Measurements from ENCODE around the gene PLOD2.
A peak's percentile ranks its signal among the peaks of the same experiment; 100 is the strongest.

The PLOD2 gene

DNA sequence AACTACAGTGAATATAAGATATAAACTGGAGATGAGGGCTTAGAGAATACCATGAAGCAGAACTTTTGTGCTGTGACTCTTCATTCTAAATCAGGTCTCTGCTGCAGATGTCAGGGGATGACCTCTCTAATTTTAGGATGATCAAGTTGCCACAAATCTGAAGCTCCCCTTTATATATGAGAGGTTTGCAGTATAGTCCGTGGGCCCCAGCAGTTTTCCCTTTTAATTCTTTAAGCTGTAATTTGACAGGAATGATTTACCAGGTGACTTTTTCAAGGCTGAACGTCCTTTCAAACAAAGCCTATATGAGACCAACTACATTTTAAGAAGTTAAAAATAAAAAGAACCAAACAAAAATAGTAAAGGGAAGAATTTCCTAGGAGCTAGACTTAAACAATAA, 4.9 kb upstream of the PLOD2 start:
- DNase-seq: no peak

DNA sequence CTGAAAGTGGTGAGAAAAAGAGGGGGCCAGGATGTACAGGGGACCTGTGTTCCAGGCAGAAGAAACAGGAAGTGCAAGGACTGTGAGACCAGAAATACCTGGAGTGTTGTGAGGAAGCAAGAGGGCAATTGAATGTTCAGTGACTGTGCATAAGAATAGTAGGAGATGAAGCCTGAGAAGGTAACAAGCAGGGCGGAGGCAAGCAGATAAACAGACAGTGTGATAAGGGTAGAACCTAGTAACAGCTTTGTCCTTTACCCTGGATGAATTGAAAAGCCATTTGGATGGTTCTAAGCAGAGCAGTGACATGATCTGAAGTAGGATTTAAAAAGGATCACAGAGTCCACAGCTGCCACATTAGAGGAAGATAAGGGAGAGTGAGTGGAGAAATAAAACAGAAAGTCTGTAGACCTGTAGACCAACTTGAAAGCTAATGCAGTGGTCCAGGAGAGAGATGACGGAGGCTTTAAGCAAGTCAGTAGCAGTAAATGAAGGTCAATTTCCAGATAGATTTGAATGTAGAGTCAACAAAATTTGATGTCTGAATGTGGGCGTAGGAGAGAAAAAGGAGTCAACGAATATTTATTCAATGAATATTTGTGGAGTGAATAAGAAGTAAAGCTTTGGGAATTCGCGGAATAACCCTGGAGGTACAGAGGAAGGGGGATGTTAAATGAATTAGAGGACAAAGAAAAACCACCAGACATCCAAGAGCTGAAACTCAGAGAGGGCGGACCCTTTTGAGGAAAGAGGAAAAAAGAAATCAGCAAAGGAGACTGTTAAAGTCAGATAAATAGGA, 4.2 kb upstream of the PLOD2 start:
- no peak for DNase-seq

DNA sequence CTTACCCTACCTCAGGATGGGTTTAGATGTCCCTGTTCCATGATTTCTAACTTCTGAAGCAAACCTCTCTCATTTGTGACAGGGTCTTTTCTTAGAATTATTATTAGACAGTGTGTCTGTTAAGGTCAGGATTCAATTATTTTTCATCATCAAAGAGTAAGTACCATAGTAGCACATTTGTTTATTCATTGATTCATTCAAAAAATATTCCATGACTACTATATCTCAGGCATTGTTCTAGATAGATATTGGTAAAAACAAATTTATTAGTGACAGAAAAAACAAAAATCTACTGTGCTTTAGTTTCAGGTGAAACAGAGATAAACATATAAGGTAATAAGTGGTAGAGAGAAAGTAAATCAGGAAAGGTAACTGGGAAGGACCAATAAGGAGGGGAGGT, 3.5 kb upstream of the PLOD2 start:
- DNase-seq: no peak

DNA sequence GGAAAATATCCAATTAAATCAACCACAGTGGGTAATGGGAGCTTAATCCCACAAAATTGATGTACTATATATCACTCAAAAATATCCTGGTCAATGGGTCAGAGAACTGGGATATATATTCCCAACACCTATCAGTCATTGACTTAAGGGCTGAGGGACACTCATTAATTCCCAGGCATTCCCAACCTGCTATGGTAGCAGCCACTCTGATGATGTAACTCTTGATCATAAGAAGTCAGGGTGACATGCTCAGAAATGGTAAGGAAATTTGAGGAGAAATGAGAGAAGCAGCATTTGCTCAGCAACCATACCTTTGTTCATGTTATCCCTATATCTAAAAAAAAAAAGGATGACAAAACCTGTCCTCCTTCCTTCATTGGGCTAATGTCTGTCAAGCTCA, 3.1 kb upstream of the PLOD2 start:
- DNase-seq: no peak

DNA sequence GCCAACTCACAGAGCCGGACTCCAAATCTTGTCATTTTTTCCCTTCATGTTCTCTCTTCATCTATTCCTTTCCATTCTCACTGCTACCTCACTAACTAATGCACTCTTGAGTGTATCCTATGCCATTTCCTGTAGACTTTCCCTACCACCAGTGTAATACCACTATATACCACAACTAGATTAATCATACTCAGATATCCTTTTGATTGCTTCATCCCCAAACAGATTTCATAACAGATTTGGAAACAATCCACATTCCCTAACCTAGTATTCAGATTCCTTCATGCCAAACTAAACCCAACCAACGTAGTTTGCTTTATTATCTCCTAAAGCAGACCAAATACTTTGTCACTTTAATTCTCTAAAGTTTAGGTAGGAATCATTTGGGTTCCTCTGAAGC, 2.6 kb upstream of the PLOD2 start:
- no peak for DNase-seq

DNA sequence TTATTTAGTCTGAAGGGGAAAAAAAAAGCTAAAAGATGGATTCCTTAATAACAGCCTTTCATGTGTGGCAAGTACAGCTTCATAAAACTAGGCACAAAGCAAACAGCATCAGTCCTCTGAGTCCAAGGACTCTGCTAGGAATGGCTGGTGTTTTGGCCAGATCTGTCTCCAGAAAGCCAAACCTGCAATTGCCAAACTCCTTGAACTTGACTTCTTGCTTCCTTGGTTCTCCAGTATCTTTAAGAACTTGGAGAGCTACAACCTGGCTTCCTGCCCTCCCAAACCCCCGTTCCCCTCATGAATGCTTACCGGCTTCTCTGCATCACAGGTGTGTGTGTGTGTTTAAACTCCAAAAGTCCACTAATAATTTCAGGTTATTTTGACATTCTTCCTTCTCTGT, 1.6 kb upstream of the PLOD2 start:
- DNase-seq: no peak

DNA sequence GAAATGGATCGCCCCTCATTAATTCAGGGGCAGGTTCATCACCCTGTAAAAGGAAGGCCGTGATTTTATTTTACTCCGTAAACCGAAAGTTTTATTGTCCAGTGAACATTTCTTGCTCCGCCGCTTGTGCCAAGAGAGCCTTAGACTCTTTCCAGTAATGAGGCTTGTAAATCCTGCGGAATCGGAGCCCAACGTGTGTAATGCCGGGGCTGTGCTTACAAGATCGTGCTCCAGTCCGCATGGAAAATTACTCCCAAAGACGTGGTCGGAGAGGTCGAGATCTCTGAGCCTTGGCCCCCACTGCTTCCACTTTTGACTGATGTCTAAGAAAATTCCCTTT, 649 bp upstream of the PLOD2 start:
- DNase-seq: no peak

DNA sequence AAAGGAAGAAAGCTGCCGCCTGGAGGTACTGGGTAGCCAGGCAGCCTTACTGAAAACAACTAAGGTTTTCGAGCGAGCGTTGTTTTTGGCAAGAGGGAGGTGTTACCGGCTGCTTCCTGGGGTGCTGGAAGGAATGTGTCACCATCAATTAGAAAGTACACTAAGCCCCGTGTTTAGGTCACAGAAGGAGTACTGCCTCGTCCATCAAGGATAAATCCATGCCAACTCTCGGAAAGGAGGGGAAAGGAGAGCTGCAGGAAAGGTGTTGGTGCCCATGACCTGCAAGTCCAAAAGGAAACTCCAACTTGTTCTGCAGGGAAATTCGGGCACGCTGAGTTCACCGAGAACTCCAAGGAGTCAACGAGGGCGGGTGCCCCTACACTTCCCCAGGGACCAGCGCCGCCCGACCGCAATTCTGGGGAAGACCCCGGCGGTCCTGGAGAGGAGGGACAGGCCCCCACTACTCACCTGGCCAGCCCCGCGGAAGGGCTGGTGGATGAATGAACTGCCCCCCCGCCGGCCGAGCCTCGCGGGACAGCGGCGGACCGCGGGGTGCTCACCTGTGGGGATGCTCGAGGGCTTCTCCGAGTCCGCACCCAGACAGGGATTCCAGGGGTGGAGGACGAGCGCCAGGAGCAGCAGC, 542 bp downstream of the PLOD2 start:
- peak; percentile 19 to 39 for DNase-seq

DNA sequence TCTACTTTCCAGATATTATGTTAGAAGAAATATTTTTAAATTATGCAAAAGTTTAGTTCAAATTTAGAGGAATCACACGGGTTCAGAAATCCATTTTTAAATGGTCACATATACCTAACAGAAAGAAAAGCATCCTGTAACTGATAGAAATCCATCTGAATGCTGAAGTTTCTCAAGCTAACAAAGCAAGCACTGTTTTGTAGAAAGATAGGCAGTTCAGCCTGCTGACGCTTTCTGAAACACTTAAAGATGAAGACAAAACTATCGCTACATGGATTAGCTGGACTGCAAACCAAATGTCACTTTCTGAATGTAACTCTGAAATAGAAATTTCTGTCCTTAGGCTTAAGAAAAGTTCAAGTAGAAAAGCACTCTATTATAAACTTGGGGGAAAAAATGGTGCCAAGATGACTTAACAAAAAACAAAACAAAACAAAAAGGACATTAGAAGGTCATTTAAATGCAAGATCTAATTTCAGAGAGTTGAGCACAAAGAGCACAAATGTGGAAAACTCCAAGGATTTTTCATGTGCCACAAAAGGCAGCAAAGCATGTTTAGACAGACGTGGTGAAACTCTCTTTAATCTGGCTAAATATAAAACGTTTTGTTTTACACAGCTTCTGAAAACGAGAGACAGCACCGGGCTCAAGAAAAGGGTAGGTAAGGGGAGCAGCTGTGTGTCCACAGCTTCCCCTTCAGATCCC, 1.2 kb downstream of the PLOD2 start:
- no peak for DNase-seq

DNA sequence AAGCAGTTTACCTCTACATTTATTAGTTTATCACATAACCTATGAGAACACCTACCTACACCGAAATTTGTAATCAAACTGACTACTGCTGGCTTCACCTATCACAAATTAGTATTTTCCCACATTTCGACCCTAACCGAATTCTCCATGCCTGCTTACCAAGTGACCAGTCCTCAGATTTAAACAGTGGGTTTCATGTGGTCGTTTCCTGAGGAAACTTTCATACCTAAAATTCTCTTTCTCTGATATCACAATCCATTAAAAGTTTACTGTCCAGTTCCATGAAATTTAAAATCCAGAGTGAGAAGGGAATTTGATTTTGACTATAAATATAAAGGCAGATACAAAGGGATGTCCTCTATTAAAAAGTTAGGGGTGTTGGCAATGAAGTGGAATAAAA, 1.9 kb downstream of the PLOD2 start:
- no peak for DNase-seq

DNA sequence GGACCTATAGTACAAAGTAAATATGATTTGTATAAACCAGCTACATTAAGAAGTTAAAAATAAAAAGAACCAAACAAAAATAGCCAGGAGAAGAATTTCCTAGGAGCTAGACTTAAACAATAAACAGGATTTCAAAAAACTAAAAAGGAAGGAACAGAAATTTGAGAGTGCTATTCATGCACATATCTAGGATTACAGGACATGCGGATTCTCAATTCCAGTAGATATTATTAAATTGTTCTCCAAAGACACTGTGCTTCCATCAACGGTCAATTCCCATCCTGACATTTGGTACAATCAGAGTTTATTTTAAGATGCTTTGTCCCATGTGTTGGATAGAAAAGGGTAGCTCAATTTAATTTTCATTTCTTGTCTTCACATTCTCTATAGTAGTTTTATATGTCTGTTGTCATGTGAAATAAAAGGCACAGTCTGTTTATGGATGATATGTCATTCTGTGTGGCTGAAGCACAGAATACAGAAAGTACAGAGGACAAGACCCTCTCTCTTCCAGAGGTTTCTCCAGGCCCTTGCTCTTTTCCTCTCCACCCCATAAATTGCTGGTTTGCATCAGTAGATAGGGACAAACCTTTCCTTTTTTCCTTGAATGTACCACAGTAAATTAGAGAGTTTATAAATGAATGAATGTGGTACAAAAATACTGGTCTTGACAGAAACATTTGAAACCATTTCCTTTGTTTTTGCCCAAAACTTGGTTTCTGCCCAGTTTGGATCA, 3.5 kb downstream of the PLOD2 start:
- DNase-seq: no peak

DNA sequence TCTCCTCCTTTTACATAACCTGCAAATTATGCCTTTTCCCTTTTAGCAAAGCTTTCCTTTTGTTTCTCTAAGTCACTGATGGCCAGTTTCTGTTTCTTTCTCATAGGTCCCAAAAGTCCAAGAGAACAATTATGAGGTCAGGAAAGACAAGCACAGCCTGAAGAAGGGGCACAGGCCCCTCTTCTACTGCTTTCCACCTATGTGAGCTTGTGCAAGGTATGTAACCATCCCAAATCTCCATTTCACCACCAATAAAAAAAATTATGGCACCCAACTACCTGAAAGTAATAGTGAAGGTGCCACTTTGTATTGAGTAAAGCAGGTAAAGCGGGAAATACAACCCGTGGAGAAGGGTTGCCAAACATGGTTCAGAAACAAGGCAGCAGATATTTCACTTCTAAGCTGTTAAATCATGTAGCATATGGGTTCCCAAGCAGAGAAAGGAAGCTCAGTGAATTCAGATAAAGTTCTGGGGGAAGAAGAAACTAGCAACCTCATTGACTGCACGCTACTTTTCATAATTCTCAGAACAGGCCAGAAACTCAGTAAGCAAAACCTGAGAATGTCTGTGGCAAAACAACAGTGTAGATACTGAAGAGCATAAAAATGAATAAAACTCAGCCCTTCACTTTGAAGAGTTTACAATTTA, 4.2 kb downstream of the PLOD2 start:
- no peak for DNase-seq

DNA sequence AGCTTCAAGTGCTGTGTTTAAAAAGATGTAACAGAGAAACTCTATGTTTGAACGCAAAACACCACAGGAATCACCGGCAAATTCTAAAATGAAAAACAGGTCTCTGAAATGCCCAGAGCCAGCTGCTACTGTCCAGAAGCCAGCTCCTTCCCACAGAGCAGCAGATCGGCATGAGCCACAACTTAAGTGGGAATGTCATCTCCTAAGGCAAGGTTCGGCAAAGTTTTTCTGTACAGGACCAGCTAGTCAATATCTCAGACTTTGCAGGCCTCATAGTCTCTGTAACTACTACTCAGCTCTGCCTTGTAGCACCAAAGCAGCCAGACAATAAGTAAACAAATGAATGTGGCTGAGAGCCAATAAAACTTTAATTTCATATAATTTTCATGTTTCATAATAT, 4.9 kb downstream of the PLOD2 start:
- DNase-seq: no peak

DNA sequence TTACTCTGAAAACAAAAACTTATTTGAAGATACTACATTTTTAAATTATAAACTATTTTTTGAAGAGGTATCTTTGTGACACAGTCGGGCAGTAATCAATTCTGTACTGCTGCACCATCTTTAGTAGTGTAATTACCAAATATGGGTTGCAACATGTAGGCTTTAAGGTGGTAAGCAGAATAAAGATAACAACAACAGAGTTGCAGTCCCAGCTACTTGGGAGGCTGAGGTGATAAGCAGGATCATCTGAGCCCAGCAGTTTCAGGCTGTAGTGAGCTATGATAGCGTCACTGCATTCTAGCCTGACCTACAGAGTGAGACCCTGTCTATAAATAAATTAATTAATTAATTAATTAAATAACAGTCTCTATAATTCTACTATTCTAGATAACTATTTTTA, 6.0 kb downstream of the PLOD2 start:
- DNase-seq: no peak

DNA sequence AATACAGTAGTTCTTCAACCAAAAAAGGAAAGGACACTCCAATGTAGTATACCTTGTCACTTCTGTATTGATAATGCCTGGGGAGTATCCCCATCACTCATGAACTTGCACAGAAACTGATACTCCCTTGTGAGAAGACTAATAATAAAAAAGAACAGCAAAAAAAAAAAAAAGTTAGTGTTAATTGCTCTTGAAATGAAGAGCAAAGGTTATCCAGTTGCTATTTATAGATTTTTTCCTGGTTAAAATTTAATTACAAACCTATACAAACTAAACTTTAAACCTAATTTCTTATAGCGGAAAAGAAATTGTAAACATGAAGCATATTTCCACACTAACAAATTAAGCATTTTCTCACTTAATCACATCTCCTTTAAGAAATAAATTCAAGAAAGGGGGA, 6.7 kb downstream of the PLOD2 start:
- no peak for DNase-seq

DNA sequence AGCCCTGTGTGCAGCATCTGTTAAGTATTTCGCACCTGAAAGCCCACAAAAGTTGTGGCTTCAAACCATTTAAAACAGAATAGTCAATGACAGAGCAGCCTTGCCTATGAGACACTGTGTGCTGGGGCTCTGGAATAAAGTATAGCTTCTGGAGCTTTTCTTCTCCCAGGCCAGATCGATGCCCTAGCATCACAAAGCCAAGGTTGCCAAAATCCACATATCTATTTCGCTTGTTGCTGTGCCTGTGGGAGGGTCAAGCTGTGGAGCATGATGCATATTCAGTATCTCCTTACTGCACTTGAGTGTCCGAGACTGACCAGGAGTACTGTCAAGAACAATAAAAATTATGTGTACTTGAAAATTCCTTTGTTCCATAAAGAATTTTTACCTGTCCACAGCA, 7.6 kb downstream of the PLOD2 start:
- no peak for DNase-seq

DNA sequence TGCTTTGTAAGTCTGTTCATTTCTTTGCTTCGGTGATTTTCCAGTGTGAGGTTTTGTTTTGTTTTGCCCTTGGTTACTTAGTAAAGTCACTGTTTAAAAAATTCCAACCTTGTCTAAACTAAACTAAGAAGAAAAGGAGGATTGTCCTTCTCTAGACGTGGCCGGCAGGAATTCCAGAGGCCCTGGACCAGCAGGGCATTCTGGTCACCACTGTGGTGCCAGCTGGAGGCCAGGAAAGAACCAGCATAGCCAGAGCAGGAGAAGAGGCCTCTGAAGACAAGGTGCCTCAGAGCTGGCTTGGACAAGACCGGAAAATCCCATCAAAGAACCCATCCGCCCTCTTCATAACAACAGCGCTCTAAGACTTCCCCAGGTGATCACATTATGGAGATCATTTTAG, 8.2 kb downstream of the PLOD2 start:
- DNase-seq: no peak

DNA sequence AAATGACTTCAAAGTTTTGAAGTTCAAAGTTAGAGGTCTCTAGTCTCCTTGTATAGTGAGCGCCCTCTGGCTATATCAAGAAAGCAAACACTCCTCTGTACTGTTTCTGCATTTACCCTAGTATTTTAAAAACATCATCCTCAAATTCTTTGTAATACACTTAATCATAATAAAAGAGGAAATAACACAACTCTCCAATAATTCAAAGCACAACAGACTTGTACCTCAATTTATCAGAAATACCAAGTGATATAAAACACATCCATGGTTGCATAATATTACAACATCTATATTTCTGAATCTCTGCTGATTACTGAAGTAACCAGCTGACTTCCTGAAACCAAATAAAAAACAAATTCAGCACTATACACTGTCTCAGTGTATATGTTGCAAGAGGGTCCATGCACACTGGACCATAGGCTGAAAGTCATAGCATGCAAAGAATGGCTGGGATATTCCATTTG, 12.5 kb downstream of the PLOD2 start:
- peak; percentile 20 to 39 for DNase-seq

DNA sequence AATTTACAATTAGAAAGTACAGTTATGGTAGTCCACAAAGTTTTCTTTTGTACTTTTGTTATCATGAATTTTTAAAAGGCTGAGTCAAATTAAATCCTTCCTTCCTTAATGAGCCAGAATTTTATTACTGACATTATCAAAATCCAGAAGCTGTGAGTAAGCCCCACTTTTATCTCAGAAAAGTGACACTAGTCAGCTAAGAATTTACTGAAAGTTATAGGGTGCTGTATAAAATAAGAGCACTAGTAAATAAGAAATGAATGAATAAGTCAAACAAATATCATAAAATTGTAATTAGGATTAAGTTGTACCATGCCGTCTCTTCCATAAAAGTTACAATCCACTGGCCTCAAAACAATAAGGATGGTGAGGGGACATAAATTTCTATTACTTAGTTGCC, 15.3 kb downstream of the PLOD2 start:
- DNase-seq: no peak

DNA sequence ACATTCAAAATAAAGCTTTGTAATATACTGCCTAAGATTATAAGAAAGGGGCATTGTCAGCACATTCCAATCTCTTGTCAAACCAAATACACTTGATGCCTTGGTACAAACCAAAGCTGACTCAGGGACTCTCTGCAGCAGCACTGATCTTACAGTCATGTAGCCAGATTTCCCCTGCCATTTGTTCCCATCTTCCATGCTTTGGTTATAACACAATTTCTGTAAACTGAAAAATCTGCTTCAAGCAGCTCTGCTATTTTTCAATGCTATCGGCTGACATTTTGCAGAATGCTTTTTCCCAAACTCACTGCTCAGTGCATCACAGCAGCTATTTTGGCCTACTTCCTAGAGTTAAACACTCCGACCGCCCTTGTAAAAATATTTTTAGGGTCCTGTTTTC, 18.2 kb downstream of the PLOD2 start:
- no peak for DNase-seq

DNA sequence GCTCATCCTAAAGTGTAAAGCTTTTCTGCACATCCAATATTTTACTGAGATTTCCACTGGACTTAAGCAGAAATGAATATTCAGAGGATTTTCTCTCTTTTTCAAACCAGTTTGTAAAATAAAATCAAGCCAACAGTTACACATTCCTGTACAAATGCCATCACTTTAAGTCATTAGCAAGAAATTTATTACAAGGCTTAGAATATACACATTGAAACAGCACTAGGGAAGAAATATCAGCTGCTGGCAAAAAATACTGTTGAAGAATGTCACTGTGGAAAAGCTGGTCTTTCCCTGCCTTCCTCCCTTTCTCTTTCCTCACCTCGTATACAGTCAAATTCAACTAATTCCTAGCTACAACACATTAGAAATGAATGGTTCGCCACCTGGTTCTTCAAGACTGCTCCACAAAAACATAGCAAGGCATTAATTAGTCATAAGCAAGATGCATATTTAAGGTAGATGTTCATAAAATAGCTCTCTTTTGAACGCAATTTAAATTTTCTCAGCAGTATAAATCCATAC, 21.3 kb downstream of the PLOD2 start:
- DNase-seq: no peak

DNA sequence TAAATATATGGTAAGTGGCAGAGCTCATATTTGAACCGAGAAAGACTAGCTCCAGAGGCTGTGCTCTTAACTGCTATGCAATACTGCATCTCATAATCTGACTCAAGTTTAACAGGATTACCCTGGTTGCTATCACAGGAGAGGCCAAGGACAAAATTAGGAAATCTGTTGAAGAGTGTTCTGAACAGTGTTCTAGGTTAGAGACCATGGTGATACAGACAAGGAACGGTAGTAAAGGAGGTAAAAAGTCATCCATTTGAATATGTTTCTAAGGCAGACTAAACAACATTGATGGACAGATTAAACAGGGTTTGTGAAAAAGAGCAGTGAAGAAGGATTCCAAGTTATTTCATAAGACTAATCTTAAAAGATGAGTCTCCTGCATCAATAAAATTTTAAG, 22.1 kb downstream of the PLOD2 start:
- DNase-seq: no peak

DNA sequence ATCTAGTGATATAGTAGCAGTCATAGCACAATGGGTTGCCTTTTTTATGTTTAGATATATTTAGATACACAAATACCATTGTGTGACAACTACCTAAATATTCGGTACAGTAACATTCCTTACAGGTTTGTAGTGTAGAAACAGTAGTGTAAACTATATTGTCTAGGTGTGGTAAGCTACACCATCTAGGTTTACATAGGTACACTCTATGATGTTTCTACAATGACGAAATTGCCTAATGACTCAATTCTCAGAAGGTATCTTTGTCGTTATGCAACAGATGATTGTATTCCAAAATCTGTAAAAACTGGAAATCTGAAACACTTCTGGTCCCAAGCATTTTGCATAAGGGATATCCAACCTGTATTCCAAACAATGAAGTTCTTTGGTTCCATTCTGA, 24.3 kb downstream of the PLOD2 start:
- DNase-seq: no peak
